SW 1271 (cell line): ENCODE measurements around the gene DYNLL1.
"Not testable (repeated sequence)": the region's sequence is repeated elsewhere in the genome, so short reads cannot be mapped to it uniquely, and the experiment has no call there.

Experiments
- DNase-seq, 2 experiments: peaks; one replicate each; lab custom pipeline; 2025; lab: John Stamatoyannopoulos, UW

DYNLL1 gene

DNA sequence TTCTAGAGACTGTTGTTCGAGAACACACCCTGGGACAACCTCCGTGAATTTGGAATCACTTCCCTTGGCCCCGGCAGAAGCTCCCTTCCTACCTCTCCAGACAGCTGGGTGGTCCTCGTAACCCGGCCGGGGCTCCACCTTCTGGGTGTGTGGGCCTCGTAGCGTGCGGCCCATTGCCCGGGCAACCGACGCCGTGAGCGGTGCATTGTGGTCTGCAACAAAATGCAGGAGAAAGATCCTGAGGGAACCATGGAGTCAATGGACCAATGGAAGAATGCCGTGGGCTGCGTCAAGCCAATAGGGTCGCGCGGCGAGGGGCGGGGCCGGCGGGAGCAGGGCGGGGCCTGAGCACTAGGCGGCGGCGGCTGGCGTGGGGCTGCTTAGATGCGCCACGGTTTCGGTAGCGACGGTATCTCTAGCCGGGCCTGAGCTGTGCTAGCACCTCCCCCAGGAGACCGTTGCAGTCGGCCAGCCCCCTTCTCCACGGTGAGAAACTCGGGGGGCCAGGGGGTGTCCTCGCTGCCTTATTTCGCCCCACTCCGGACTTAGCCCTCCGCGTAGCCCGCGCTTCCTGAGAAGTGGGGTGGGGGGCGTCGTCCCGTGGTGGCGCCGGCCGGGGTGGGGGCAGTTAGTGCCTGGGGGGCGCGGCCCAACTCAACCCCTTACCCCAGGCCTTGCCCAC, at the start of gene DYNLL1:
TSS of gene DYNLL1 (plus strand) at position 383 of the 682 bp plus-strand sequence. CDS start 309 bp downstream, outside the sequence.
- peak; percentile 84 to 95 for DNase-seq

DNA sequence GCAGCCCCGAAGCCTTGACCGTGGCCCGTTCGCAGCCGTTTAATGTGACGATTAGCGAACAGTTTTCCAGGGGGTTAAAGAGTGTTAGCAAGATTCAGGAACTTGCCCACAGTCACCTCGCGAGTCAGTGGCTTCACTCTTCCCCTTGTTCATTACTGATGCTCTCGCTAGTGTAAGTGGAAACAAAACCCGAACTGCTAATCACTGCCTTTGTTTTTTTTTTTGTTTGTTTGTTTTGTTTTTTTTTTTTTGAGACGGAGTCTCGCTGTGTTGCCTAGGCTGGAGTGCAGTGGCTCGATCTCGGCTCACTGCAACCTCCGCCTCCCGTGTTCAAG, 49.1 kb upstream of the DYNLL1 start:
- DNase-seq, result not testable (repeated sequence)

- no peak for DNase-seq
Observed at GRCh38 chr12:120447992-120448391, 47.9 kb upstream of the DYNLL1 start.

DNA sequence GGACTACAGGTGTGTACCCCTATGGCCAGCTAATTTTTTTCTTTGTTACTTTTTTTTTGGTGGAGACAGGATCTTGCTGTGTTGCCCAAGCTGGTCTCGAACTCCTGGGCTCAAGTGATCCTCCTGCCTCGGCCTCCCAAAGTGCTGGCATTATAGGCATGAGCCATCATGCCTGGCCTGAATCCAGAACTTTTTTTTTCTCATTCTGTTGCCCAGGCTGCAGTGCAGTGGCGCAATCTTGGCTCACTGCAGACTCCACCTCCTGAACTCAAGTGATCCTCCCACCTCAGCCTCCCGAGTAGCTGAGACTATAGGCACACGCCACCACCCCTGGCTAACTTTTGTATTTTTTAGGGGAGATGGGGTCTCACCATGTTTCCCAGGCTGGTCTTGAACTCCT, 43.4 kb upstream of the DYNLL1 start:
- DNase-seq, result not testable (repeated sequence)

- DNase-seq, result no peak
Observed at GRCh38 chr12:120453060-120453750, 42.7 kb upstream of the DYNLL1 start.

- peak in 1 of 2 experiments; percentile 48 for DNase-seq
Observed at GRCh38 chr12:120453977-120454376, 41.9 kb upstream of the DYNLL1 start.

DNA sequence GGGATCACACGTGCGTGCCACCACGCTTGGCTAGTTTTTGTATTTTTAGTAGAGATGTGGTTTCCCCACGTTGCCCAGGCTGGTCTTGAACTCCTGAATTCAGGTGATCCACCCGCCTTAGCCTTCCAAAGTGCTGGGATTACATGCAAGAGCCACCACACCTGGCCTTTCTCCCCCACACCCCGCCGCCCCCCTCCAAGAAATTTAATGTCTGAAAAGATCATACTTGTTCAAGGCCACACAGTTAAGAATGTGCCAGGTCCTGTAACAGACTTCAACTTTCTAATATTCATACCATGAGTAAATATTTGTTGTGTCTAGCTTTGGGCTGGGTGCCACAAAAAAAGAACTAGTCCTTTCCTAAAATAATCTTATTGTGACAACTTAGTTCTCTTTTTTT, 40.6 kb upstream of the DYNLL1 start:
- no peak for DNase-seq

DNA sequence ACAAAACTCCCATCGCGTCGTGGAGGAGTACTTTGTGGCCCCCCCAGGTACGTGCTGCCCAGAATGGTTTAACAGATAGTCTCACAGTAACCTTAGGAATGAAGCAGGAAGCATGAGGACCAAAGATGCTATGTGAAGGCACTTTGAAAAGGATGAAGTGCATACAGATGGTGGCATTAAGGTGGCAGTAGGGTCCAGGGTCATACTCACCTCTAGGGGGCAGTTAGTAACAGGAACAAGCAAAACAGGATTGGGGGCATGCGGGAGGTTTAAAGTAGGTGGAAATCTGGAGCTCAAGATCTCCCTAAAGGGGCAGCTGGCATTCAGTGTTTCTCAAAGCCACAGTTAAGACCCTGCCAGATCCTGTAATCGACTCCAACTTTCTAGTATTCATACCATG, 38.8 kb upstream of the DYNLL1 start:
- peak in 1 of 2 experiments; percentile 43 for DNase-seq

GRCh38 chr12:120460157-120460556, 35.8 kb upstream of the DYNLL1 start:
- no peak for DNase-seq

DNA sequence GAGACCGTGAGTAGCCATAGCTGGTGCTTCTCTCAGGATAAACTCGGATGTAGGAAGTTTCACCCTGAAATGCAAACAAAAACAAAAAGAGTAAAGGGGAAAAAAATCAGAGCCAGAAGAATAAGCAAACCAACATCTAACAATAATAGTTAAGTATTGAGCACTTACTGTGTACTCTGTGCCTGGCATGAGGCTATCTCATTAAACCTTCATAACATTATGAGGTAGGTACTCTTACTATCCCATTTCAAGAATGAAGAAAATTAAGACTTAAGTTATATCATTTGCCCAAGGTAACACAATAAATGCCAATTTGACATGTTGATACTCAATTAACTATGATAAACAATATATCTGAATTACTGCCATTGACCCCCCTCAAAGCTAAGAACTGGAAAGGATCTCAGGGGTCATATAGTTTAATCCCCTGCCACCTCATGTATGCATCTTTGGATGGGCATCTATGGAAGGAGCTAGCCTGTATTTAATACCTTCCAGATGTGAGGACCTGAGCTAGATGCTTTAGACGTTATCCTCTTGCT, 33.7 kb upstream of the DYNLL1 start:
- DNase-seq, result no peak

DNA sequence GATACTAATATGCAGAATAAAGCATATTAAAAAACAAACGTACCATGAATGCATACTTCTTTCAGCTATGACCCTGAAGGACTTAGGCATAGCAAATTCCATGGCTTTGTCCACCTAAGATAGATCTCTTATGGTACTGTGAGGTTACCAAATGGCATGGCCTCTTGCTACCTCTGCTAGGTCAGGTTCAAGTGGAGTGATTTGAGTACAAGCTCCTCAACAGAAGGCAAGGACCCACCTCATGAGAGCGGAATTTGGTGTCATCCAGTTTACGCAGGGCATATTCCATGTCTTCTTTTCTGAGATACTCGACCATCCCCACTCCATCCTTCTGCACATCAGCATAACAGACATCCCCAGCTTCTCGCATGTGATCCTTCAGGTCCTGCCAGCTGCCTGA, 32.2 kb upstream of the DYNLL1 start:
- DNase-seq, result no peak

- no peak for DNase-seq
Observed at GRCh38 chr12:120465756-120466155, 30.2 kb upstream of the DYNLL1 start.

DNA sequence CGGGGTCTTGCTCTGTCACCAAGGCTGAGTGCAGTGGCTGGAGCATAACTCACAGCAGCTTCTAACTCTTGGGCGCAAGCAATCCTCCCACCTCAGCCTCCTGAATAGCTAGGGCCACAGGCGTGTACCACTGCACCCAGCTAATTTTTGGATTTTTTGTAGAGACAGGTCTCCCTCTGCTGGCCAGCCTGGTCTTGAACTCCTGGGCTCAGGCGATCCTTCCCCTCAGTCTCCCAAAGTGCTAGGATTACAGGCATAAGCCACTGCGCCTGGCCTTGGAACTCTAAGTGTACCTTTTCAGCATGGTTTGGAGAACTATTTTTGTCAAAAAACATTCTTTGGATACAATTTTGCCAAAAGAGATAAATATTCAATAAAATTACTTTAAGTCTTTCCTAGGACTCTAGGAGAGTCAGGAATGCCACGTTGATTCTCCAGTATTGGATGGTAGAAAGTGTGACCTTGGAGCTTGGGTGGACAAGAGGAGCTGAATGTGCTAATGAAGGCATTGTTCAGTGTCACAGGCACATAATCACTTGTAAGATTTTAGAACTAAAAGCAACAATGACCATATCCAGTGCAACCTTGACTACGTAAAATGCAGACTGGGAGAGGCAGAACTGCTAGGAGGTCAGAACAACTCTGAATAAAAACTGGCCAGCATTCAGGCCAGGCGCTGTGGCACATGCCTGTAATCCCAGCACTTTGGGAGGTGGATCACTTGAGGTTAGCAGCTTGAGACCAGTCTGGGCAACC, 29.2 kb upstream of the DYNLL1 start:
- DNase-seq, result peak in 1 of 2 experiments; percentile 48

DNA sequence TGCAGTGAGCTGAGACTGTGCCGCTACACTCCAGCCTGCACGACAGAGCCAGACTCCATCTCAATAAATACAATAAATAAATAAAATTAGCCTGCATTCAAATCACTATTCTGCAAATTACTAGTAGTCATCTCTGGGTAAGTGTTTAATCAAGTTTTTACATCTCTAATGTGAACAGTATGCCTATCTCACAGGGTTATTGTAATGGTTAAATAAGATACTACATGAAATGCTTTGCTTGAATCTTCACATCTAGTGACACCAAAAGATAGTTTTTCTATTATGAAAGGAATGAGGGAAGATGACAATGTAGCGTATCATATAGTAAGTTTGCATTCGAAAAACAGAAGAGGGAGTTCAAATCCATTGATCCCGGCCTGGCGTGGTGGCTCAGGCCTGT, 28.5 kb upstream of the DYNLL1 start:
- DNase-seq, result no peak

GRCh38 chr12:120468325-120468820, 27.5 kb upstream of the DYNLL1 start:
- peak in 1 of 2 experiments; percentile 40 for DNase-seq

DNA sequence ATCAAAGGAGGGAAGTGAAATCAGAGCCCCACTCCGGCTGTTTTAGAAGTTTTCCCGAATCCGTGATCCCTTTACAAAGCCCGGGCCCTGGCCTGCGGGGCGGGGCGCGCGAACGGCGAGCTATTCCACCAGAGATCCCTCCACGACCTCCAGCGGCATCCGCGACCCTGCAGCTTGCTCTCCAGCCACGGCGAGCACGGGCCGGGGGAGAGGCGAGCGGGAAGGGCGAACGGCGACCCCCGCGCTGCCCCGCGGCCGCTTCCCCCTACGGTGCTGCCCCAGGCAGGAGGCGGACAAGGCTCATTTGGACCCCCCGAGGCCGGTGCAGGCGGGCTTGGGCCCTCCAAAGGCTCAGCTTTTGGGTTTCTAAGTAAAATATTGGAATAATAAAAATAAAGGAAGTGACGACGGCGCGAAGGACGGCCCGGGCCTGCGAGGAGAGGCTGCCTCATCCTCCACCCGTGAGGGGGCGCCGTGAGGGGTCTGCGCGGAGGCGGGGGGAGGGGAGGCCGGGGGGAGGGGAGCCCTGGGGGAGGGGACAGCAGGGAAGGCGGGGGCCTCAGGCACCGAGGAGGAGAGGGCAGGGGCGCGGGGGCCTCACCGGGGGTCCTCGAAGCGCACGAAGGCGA, 27.0 kb upstream of the DYNLL1 start:
- DNase-seq, result no peak

GRCh38 chr12:120469450-120470149, 26.3 kb upstream of the DYNLL1 start, which contains the start of gene SRSF9:
Gene SRSF9 (minus strand): TSS chr12:120469748. CDS start chr12:120469609, 139 bp downstream.
- peak; percentile 89 to 93 for DNase-seq

DNA sequence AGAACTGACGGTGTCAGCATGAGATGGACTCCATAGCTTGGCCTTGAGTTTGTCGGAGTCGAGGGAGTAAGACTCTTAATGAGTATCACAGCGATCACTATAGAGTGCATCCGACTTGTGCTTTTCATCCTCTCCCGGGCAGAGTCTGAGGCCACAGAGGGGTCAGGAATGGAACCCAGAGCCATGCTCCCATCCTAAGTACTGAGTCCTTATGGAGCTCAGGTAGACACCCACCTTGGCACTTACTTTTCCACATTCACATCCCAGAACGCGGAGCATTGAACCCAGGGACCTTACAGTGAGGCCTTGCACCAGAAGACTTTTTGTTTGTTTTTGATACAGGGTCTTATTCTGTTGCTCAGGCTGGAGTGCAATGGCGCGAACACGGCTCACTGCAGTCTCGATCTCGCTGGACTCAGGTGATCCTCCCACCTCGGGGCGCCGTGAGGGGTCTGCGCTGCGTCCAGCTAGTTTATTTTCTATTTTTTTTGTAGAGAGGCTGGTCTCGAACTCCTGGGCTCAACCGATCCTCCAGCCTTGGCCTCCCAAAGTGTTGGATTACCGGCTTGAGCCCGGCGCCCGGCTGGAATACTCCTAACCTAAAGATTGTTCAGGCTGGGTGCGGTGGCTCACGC, 25.6 kb upstream of the DYNLL1 start:
- DNase-seq, result peak in 1 of 2 experiments; percentile 55

DNA sequence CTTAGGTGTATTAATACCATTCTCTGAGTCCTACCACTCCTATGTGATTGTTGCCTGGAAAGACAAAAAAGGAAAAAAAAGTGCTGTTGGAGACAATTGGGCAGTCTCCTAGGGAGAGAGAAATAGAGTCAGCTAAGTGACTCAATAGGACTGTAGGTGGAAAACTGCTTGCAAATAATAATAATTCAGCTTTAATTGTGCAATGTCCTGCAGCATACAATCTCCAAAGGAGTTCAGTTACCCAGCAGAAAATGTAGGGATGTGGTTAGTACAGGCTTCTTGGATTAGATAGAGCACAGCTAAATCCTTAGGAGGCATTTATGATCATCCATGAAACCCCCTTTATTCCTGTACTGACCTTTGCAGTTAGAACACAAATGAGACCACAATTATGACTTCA, 23.4 kb upstream of the DYNLL1 start:
- no peak for DNase-seq

- DNase-seq, result no peak
Observed at GRCh38 chr12:120473807-120474615, 21.9 kb upstream of the DYNLL1 start.
